HG02798 (cell line): Measurements from ENCODE around the gene SPNS3.

ENCODE experiments used
- ATAC-seq: cut with Tn5 transposase; IDR thresholded peaks from one replicate; pipeline ENCODE4 v1.9.1; 2021; ENCODE audit warnings: mild to moderate bottlenecking; ENCODE audit not compliant: unreplicated experiment, poor library complexity

The SPNS3 gene

DNA sequence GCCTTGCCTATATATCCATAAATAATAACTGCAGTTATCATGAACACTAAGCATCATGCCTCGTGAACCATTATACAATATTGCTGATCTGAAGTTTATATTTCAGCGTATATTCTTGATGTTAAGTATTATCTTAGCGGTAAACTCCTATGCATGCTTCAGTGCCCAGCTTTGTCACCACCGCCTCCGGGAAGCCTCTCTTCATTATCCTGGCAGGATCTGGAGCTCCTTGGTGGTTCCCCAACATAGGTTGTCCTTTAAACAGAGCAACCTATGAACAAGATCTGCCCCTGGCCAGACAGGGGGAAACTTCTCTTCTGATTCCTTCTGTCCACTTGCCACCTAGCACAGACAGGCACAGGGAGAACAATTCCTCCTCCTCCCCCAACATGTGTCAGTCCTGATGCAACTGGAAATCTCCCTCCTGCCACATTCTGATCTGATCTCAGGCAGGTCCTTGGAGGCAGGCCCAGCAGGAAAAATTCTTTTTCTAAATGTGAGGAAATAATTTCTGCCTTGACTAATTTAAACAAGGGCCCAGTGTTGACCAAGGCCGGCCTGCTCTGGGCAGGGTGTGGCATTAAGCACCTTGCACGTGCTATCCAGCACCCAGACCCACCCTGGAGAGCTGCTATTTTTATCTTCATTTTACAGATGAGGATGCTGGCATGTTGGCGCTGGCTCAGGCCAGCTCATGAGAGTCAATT is 87.3 kb downstream of the SPNS3 start:
- ATAC-seq = no peak

DNA sequence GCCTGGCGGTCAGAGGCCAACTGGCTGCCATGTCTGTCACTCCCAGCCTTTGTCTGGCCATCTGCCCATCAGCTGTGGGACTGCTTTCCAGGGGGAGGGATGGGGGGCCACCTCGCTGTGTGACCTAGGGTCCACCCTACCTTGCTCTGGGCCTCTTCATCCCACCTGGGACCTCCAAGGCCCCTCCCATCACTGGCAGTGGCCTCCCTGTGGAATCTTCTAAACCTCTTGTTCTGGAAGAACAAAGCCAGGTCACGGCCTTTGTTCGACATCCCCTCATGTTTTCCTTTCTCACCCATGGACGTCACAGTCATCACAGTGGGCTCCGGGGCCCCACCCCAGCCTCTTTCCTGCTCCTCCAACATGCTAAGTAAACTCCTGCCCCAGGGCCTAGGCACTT is 88.9 kb downstream of the SPNS3 start:
- no peak for ATAC-seq

- ATAC-seq = no peak
These were observed 90.2 kb downstream of the SPNS3 start for GRCh38 chr17:4523946-4524345.

DNA sequence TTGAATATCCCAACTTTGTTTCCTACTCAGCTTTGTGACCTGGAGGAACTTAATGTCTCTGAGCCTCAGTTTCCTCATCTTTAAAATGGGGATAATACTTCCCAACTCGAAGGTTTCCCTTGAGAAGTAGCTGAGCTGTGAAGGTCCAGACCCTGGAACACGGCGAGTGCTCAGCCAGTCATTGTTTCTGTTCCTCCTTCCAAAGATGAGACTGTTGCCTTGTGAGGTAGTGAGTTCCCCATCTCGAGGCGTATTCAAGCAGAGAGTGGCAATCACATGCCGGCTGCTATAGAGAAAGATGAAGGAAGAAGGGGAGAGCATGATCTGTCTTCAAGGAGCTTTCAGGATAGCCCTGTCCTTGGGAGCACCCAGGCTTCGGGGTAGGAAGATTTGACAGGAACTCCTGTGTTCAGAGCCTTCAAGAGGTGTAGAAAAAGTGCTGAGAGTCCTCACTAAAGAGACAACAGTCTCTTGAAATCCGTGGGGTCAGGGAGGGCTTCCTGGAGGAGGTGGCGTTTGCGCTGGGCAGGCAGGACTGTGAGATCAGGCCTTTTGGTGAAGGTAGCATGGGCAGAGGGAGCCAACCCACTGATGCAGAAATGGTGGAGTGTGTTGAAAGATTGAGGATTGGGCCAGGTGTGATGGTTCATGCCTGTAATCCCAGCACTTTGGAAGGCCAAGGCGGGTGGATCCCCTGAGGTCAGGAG is 92.1 kb downstream of the SPNS3 start:
- no peak for ATAC-seq

GRCh38 chr17:4527134-4527533 is 93.4 kb downstream of the SPNS3 start:
- ATAC-seq = no peak

DNA sequence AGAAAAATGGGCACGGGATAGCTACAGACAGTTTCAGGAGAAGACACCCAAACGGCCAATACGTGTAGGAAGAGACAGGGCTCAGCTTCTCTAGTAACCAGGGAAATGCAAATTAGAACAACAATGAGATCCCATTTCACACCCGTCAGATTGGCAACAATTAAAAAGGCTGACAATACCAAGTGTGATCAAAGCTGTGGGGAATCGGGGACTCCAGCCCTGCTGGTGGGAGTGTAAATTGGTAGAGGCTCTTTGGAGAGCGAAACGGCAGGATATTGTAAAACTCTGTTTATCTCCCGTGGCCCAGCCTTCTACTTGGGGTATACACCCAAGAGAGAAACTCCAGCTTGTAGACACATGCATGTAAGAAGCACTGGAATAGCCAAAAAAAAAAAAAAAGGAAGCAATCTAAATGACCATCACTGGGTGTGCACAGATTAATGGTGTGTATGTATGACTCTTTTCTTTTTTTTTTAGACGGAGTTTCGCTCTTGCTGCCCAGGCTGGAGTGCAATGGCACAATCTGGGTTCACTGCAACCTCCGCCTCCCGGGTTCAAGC is 93.9 kb downstream of the SPNS3 start:
- ATAC-seq = no peak

- ATAC-seq = no peak
These were observed 95.9 kb downstream of the SPNS3 start for GRCh38 chr17:4529533-4530152.

GRCh38 chr17:4530799-4531730 is 97.3 kb downstream of the SPNS3 start:
- ATAC-seq = no peak

DNA sequence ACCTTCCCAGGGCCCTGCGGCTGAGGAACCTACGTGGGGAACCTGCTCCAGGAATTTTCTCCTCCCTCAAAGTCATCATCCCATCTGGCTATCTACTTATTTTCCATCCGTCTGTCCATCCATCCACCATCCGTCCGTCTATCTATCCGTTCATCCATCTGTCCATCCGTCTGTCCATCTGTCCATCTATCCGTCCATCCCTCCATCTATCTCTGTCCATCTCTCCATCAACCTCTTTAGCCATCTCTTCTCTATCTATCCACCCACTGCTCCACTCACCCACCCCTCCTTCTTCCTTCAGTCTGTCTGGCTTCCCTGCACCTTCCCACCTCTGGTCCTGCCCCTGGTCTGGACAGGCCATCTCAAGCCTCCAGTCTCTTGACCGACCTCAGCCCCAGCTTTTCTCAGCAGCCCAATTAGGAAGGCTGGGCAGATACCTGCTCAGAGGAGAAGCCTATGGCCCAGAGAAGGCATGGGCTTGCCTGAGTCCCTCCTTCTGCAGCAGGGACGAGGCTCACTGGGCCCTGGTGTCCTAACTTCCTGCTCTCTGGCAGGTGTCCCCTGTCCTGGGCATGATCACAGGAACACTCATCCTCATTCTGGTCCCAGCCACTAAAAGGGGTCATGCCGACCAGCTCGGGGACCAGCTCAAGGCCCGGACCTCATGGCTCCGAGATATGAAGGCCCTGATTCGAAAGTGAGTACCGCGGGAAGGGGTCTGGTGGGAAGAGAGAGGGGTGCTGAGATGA is 98.4 kb downstream of the SPNS3 start:
- no peak for ATAC-seq

- ATAC-seq = no peak
These were observed 99.3 kb downstream of the SPNS3 start for GRCh38 chr17:4532860-4533522.

DNA sequence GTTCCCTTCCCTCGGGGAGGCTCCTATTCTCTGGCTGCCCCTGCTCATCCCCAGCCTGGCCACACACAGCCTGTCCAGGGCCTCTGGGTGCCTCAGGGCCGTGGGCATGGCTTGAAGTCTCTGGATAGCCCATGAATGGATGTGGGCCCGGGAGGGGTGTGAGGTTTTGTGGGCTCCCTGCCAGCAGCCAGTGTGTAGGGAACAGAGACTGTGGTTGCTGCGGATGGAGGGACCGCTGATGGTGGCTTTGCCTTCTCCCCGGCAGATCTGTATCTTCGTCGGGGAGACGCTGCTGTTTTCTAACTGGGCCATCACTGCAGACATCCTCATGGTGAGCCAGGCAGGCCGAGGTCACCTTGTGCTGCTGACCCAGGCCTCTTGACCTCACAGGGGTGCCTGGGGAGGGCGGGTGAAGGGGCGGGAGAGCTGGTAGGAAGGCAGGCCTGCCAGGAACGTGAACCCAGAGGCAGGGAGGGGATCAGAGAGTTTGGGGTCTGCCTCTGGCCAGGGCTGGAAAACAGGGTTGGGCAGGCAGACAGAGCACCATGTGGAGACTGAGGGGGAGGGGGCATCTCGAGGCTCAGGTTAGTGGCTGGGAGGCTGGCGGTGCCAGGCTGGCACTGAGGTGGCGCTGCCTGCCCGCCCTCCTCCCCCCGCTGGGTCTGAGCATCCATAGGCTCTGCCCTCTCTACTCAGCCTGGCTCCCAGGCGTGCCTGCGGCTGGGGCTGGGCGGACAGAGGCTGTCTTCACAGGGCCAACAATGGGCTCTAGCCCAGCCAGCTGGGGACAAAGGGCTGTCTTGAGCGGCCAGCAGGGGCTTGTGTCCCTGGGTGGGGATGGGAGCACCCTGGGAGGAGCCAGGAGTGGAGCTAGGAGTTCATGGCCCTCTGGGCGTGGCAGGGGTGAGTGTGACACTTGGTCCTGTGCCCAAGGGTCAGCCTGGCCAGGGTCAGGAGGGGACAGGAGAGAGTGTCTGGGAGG is 100.1 kb downstream of the SPNS3 start:
- ATAC-seq = no peak

DNA sequence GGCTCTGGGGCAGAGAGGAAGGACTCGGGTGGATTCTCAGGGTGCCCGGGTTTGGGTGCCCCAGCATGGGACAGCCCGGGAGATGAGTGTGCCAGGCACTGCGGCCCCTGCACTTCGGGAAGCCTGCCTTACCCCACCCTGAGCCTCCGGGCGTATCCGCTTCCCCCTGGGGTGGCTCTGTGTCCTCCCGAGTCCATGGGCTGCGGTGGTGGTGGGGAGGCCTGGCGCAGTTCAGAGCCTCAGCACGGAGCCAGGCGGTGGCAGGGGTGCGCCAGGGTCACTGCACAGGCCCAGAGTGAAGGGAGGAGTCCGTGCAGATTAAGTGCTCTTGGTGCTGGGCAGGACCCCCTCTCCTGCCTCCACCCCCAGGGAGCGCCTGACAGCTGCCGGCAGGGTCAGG is 100.8 kb downstream of the SPNS3 start:
- no peak for ATAC-seq

- no peak for ATAC-seq
These were observed 101.4 kb downstream of the SPNS3 start for GRCh38 chr17:4534928-4535666.

DNA sequence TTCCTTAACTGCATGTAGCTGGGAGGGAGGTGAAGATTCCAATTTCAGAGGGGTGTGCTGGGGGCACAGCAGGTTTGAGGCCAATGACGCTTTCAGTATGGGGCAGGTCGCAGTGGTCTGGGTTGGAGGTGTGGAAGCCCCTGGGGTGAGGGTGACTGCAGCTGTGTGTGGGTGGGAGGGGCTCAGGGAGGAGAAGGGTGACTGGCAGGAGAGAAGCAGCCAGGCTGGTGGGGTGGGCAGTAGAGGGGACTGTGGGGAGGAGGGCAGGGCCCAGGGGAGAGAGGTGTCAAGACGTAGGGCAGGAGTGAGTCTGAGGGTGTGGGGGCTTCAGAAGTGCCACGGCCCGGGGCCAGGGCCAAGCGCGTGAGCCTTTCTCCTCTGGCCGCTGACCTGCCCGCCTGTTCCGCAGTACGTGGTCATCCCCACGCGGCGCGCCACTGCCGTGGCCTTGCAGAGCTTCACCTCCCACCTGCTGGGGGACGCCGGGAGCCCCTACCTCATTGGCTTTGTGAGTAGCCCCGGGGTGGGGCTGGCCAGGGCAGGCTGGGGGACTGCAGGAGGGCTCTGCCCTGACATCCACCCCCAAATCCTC is 102.0 kb downstream of the SPNS3 start:
- no peak for ATAC-seq

DNA sequence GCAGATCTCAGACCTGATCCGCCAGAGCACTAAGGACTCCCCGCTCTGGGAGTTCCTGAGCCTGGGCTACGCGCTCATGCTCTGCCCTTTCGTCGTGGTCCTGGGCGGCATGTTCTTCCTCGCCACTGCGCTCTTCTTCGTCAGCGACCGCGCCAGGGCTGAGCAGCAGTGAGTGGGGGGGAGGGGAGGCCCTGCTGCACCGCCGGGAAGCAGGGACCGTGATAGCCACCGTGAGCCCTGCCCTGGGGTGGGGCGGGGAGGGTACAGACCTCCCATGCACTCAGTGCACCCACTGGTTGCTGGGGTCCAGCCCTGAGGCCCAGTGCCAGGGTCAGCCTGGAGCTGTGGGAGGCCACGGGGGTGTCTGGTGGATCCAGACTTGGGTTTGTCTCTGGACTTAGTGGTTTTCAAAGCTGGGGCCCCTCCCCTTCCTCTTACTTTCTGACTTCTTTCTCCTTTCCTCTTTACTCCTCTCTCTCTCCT is 102.6 kb downstream of the SPNS3 start:
- no peak for ATAC-seq

GRCh38 chr17:4536742-4537411 is 103.1 kb downstream of the SPNS3 start:
- no peak for ATAC-seq
